HUDEP-2 (cell line): ENCODE data around the gene COPS4.
"Not testable (repeated sequence)": the region's sequence is repeated elsewhere in the genome, so short reads cannot be mapped to it uniquely, and the experiment has no call there.

Experiments
- DNase-seq, 76 experiments: peaks; one replicate each; lab custom pipeline; 2025; ENCODE audit not compliant: unreplicated experiment in 76 of 76; lab: John Stamatoyannopoulos, UW

COPS4 gene

DNA sequence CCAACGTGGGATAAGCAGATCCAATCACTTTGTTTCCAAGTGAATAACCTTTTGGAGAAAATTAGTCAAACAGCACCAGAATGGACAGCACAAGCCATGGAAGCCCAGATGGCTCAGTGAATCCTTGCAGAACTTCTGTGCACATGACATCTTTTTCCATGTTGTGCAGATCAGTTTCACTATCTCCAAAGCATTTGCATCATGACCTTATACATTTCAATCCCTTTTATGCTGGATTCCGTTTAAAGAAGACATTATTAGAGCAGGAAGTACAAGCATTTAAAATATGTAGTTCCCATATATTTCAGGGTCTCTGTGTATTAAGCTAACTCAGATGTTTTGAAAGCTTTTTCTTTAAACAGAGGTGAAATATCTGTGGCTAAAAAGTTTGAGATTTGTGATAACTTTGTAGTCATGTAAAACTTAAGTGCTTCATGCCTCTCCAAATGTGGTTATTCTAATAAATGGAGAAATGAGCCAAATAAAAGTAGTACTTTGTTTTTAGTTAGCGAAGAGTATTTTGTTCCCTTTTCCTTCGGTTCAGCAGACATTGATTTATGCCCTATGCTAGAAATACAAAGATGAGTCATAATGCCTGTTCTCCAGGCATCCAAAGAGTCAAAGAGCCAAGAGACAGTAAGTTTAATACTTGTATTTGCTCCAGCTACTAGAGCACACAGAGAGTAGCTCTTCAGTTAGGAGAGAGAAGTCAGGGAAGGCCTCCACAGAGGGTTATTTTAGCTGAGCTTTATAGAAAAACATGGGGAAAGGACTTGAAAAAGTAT, 40.5 kb downstream of the COPS4 start:
- no peak for DNase-seq

DNA sequence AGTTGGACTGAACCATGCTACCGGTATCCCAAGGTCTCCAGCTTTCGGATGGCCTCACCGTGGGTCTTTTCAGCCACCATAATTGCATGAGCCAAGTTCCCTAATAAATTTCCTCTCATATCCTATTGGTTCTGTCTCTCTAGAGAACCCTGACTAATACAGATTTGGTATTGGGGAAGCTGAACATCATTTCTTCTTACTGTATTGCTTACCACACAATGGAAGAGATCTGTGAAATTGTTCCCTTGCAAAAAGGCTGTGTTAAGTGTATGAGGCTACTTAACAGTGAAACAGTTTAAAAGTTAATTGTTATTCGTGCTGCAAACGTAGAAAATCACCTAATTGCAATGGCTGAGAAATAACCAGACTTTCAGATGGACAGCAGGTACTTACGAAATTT, 45.6 kb downstream of the COPS4 start:
- DNase-seq: no peak

DNA sequence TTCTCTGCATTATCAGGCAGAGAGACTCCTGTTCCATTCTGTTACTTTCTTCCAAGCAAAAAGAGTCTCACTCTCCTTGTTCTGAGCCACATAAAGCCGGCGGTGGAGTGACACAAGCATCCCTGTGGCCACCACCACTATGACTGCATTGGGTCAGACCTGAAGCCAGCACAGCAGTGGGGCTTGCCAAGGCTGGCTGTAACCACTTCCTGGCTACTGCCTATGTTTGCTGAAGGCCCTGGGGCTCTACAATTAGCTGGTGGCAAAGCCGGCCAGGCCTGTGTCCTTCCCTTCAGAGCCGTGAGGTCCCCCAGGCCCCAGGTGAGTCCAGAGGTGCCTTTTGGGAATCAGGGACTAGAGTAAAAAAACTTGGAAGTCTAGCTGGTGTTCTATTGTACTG, 47.8 kb downstream of the COPS4 start:
- no peak for DNase-seq

DNA sequence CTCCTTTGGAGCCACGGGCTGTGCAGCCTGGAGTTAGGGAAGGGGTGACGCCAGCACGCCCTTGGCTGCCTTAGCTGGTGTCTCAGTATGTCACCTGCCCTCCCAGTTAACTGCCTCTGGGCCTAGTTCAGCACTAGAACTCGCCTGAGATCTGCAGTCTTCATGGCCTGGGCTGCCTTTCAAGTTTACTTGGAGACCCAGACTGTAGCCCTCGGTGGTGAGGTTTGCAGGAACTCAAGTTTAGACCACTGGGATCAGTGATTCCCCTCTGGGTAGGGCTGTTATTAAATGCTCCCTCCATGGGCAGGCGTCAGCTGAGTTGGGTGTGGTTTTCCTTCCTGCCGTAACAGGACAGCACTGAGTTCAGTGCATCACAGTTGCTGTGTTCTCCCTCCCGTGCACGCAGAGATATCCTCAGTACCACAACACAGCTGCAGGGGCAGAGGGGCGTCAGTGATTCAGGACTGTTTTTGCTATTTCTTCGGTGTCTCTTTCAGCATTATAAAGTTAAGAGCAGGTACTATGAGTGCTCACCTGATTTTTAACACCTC, 49.0 kb downstream of the COPS4 start:
- peak in 6 of 76 experiments; percentile 0 to 9 (median 6) for DNase-seq

DNA sequence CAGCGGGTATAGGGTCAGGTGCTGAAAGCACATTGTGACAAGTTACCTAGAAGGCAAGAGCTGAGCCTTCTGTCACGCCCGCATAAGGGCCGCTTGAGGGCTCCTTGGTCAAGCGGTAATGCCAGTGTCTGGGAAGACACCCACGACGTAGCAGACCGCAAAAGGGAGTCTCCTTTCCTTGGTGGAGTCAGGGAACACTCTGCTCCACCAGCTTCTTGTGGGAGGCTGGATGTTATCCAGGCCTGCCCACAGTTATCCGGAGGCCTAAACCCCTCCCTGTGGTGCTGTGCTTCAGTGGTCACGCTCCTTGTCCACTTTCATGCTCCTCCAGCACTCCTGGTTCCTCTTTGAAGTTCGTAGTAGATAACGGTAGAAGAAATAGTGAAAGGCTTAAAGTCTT, 50.0 kb downstream of the COPS4 start:
- DNase-seq: not testable (repeated sequence)

DNA sequence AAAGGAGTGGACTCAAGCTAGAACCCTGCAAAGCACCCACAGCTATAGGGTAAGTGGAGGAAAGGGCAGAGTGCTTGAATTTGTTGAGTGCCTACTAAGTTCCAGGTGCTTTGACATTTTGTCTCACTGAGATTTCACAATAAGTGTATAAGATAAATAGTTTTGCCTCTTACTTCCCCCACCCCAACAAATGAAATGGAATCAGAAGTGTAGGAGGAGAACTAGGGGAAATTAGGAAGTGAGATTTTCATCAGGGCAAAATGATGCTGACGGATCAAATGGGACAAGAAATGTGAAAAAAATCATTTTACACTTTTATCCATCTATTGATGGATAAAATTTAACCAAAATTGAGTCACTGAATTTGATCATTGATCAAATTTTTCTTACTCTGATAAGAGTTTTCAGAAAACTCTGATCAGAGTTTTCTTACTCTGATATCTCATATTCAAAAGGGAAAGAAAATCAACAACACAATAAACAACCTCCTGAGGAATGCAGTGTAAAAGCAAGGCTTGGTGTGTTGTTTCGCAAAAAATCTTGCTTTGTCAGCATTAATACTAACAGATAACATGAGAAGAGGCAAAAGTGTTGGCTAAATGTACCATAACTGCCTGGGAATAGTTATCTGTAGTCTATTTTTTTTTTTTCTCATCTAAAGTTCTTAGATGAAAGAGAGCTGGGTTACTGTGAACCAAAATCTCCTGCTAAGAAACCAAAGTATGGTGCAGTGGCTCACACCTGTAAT, 54.6 kb downstream of the COPS4 start:
- no peak for DNase-seq

DNA sequence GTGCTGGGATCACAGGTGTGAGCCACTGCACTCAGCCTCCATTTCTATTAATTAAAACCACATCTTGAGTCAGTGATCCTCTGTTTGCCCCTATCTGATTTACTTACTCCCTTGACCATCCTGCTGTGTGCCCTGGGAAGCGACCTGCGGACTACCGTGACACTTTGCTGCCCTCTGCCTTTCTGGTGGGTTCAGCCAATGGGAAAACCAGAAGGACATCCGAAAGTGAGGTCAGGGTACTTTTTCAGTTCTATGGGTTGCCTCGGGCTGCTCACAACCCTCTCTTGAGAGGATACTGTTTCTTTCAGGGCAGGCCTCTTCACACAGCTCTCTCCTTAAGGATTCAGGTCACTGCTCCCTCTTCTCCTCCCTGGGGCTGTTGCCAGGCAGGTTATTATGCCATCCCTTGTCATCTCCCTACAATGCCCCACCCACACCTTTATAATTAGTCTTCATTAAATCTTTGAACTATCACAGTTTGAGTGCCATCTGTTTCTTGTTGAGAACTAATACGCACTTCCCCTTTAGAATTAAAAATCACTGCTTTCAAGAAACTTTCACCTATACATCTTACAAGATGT, 58.2 kb downstream of the COPS4 start:
- no peak for DNase-seq

DNA sequence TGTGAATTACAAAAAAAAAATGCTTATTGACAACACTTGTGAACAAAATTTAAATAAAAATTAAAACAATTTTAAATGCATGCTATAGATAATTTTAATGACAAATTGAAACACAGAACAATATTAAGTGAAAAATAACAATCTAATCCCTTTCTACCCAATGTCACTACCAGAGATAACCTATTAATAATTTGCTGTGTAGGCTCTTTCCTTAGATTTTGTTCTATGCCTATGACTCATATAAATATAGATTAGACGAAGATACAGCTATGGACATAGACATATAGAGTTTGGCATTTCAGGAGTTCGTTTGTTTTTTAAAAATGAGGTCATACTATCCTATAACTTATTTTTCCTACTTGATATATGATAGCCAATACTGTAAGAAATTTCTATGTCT, 61.4 kb downstream of the COPS4 start:
- DNase-seq: no peak

DNA sequence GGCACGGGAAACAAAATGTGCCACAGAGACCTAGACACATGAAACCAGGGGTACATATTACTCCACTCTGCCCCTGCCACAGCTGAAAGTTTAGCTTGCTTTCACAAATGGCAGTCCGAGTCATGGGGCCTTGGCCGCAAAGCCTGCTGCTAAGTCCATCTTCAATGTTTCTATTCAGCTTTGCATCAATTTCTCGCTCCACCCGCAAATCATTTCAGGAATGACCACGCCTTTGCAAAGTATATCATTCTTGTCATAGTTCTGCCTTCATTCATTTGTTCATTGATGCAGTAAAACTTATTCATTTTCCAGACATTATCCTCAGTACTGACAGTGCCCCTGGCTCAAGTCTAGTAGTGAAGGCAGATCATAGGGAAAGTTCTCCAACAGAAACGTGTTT, 70.0 kb downstream of the COPS4 start:
- no peak for DNase-seq

DNA sequence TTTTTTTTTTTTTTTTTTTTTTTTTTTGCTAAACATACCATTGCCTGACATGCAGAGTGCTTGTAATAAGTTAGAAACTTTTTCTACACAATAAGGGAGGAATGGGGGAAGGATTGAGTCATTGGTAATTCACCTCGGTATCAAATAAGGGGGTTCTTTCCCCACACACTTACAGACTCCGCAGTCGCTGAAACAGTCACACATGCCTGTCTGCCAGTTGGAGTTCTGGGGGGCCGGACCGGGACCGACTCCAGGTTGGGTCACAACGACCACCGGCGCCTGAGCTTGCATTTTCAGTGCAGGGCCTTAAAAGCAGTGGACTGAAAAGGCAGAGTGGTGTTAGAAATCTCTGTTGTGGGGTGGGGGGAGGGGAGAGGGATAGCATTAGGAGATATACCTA, 72.6 kb downstream of the COPS4 start:
- no peak for DNase-seq

DNA sequence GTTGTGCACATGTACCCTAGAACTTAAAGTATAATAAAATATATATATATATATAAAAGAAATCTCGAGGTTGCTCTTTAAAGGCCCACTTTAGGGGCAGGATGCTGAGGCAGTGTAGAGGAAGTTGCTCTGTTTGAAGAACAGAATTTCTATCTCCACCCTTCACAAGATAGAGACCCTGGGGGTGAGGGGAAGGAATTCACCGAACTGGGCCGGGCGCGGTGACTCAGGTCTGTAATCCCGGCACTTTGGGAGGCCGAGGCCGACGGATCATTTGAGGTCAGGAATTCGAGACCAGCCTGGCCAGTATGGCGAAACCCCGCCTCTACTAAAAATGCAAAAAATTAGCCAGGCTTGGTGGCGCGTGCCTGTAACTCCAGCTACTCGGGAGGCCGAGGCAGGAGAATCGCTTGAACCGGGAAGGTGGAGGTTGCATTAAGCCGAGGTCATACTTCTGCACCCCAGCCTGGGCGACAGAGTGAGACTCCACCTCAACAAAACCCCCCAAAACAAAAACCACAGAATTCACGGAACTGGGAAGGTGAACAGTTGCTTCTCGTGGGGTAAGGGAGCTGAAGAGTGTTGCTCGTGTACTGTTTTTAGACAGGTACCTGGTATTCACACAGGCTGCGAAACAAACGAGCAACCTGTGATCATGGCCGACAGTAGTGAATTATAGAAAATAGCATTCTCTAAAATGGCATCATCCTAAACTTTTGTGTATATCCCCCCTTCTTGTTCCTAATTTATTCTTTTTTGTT, 73.3 kb downstream of the COPS4 start:
- DNase-seq: no peak

DNA sequence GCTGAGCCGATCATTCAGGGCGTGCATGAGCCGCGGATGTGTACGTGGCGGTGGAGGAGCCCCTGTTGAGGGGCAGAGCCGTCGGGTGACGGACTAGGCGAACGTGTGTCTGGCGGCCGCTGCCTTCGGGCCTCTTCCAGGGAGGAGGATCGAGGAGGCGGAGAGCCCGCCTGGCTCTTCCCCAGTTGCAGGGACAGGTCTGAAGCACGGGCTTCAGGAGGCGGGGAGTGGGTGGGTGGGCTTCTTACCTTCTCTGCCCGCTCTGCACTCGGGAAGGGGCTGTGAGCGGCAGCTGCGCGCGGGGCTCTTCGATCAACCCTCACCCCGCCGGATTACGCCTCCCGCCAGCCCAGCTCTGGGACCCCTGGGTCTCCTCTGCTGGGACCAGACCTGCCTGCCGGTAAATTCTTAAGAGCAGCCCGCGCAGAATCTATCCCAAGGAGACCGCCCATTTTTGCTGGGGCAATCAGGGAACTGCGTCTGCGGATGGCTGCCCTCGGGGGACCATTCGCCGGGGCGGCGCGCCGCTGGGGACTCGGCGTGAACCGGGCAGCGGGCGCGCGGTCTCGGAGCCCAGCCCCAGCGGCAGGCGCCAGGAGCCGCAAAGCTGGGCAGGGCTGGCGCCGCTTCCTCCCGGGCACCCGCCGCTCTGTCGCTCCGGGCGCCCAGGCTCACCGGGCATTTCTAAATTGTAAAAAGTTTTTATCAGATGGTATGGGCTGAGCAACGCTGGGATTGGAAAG, 74.7 kb downstream of the COPS4 start:
- peak in 6 of 76 experiments; percentile 6 to 33 (median 16) for DNase-seq

DNA sequence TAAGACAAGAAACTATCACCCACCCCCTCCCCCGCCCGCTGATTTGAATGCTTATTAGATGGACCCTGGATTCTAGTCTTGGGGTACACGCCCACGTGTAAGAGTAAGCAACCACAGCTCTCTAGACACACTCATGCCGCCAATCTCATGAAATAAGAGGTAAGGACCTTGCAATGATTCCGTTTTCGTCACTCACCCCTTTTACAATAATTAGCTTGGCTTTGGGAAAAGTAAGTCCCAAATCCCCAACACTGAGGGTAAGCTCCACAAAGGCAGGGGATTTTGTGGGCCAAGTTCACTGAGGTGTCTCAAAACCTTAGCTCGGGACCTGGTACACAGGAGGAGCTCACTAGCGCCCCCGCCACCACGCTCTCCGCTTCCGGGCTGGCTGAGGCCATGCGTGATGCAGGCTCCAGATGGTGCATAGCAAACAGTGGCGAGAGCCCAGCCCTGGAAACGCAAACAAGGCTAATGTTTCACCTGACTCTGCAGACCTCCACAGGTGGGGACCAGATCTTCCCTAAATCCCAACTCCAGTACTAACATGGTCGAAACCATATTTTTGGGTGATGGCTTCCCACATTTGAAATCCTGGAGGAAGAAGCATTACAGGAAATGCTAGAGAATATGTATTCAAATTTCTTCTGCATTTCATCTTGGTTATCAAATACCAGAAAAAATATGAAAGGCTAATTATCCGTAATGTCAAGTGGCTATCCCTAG, 75.4 kb downstream of the COPS4 start:
- peak in 73 of 76 experiments; percentile 11 to 83 (median 63) for DNase-seq

DNA sequence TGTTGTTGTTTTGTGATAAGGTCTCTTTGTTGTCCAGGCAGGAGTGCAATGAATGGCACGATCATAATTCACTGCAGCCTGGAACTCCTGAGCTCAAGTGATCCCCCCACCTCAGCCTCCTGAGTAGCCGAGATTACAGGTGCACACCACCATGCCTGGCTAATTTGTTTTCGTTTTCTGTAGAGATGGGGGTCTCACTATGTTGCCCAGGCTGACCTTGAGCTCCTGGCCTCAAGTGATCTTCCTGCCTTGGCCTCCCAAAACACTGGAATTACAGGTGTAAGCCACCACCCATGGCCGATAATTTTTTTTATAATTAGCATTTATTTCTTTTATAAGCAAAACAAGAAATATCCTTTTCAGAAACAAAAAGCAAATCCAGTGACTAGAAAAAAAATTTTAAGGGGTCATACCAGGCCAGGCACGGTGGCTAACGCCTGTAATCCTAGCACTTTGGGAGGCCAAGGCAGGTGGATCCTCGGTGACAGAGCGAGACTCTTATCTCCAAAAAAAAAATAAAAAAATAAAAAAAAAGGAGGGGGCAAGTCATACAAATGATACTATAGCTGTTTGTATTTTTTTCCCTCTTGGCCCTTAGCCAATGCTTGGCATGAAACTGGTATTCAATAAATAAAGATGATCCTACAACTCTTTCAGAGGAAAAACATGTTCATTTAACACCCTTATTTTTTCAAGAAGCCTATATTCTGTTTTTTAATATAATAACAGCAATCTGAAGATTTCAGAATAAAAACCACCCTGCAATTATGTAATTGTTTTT, 76.2 kb downstream of the COPS4 start:
- DNase-seq: peak in 1 of 76 experiments; percentile 1

DNA sequence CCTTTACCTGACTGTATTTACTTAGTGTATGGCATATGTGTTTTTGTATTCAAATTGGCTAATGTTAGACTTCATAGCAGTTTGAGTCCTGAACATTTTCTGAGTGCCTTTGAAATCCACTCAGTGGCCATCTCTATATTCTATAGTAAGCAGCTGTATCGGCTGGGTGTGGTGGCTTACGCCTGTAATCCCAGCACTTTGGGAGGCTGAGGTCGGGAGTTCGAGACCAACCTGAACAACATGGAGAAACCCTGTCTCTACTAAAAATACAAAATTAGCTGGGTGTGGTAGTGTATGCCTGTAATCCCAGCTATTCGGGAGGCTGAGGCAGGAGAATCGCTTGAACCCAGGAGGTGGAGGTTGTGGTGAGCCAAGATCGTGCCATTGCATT, 76.8 kb downstream of the COPS4 start:
- not testable (repeated sequence) for DNase-seq

DNA sequence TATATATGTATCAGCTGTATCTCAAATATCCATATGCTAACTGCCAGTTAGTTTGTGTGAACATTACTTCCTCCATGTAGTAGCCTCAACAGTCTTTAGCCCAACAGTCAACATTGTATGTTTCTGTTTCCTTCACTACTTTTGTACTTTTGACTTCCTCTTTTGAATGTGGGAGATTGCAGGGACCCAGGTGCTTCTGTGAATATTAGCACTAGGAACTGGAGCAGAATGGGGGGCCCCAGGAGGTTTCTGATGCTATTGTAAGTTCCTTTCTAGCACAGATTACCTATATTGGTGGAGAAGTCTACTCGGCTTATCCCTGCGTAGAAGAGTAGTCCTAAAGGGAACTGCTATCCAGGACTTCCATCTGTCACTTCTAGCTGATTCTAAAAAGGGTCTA, 77.2 kb downstream of the COPS4 start:
- no peak for DNase-seq

DNA sequence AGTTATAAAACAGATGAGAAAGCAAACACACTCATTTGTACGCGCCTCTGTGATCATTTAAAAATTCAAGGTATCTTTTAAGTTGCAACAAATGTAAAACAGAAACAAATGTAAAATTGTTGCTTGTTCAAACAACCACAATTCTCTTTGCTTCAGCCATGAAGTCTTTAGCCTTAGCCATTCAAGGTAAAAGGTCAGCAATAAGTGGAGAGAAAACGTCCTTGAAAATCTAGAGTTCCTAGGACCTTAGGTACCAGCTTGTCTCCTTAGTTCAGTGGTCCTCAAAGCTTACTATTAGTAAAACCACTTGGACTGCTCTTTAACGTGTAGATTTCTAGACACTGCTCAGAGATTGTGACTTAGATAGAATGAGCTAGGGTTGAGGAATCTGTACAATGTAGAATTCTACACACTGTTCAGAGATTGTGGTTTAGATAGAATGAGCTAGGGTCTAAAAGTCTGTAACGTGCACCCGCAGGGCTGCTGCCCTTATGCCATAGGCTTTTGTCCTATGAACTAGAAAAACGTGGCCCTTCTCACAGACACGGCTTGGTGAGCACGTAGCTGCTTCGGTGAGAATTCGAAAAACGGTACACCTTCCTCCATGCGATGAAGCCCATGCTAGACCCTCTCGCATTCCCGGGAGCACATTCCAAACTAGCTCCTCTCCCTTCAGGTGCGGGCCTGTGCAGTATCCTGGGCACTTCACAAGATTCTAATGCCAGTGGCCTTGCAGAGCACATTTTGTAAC, 77.9 kb downstream of the COPS4 start:
- no peak for DNase-seq

DNA sequence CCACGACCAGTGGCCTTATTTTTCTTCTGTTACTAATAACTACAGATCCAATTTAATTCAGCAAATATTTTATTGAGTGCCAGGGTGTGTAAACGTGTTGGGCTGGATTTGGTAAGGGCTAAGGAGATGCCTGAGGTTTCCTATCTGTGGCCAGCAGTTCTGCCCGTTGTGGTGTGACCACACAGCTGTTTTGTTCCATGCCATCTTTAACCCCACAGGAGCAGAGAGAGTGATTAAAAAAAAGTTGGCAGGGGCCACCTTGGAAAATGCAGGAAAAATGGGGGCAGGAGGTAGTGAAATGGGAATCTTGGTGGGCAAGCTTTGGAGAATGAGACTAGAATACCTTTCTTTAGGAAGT, 78.4 kb downstream of the COPS4 start:
- DNase-seq: peak in 3 of 76 experiments; percentile 0 to 4 (median 1)
